CD14-positive monocyte (primary cell): ENCODE results near the gene OXCT2. TPM values are rescaled to one million over a fixed set of nuclear protein-coding genes. Genes with fewer than 3 reads are reported as not detected.
"Not testable (repeated sequence)": the region's sequence is repeated elsewhere in the genome, so short reads cannot be mapped to it uniquely, and the experiment has no call there.

Experiments used
- DNase-seq, 3 donors: peaks; one replicate each; pipeline ENCODE4 v3.0.0-alpha.2; 2011 to 2022
- H2AFZ ChIP-seq: 2 replicates; pipeline ENCODE4 v1.6.0; 2012; ENCODE audit warnings: mild to moderate bottlenecking, low read depth, low read length, inconsistent platforms; ENCODE audit not compliant: insufficient read depth, poor library complexity, severe bottlenecking
- H3K27ac ChIP-seq, 2 donors: 1 replicate in 1 of 2; 2 replicates in 1 of 2; pipeline ENCODE4 v1.5.1; 2012 to 2013; ENCODE audit warnings: low read length in 2 of 2, control low read depth in 1 of 2, inconsistent platforms in 1 of 2, low read depth in 1 of 2, mild to moderate bottlenecking in 1 of 2
- H3K27me3 ChIP-seq, 2 donors: one replicate each; pipeline versions ENCODE4 v1.6.0 to v1.6.1; 2011 to 2013; ENCODE audit warnings: low read length in 2 of 2; ENCODE audit not compliant: control insufficient read depth in 2 of 2, insufficient read depth in 2 of 2
- H3K36me3 ChIP-seq, 2 donors: replicated peaks in 1 of 2; 1 replicate in 1 of 2; 2 replicates in 1 of 2; pipeline versions ENCODE4 v1.5.1 to v1.6.1; 2012 to 2013; ENCODE audit warnings: low read length in 2 of 2, control low read depth in 1 of 2, inconsistent platforms in 1 of 2, mild to moderate bottlenecking in 1 of 2; ENCODE audit not compliant: insufficient read depth in 2 of 2, control insufficient read depth in 1 of 2
- H3K4me1 ChIP-seq, 2 donors: 1 replicate in 1 of 2; 2 replicates in 1 of 2; pipeline versions ENCODE4 v1.5.1 to v1.6.1; 2012 to 2013; ENCODE audit warnings: low read length in 2 of 2, control low read depth in 1 of 2, inconsistent platforms in 1 of 2, mild to moderate bottlenecking in 1 of 2, moderate library complexity in 1 of 2; ENCODE audit not compliant: insufficient read depth in 2 of 2, control insufficient read depth in 1 of 2
- H3K4me2 ChIP-seq: replicated peaks from 2 replicates; pipeline ENCODE3; 2012; ENCODE audit warnings: low read length, moderate library complexity, mild to moderate bottlenecking; ENCODE audit not compliant: poor library complexity, severe bottlenecking; ENCODE audit errors: extremely low read depth
- H3K4me3 ChIP-seq, 3 experiments: fragments of 200-600 bp in 1 of 3; sonication (generic) in 1 of 3; replicated peaks in 1 of 3; 1 replicate in 2 of 3; 2 replicates in 1 of 3; pipeline ENCODE4 v1.5.1; 2011 to 2013; ENCODE audit warnings: low read length in 3 of 3, mild to moderate bottlenecking in 3 of 3, control low read depth in 2 of 3, low read depth in 2 of 3, inconsistent platforms in 1 of 3, moderate library complexity in 1 of 3
- H3K79me2 ChIP-seq: 2 replicates; pipeline ENCODE4 v1.6.0; 2012; ENCODE audit warnings: mild to moderate bottlenecking, control low read depth, inconsistent platforms, low read length, moderate library complexity; ENCODE audit not compliant: insufficient read depth
- H3K9ac ChIP-seq: 2 replicates; pipeline ENCODE4 v1.6.0; 2017; ENCODE audit warnings: low read length, mild to moderate bottlenecking; ENCODE audit not compliant: insufficient read depth, poor library complexity, severe bottlenecking
- H3K9me3 ChIP-seq, 2 donors: replicated peaks in 1 of 2; 1 replicate in 1 of 2; 2 replicates in 1 of 2; pipeline versions ENCODE4 v1.5.1 to v1.6.1; 2012 to 2013; ENCODE audit warnings: low read length in 2 of 2, control low read depth in 1 of 2; ENCODE audit not compliant: control insufficient read depth in 1 of 2, insufficient read depth in 1 of 2
- H4K20me1 ChIP-seq: 2 replicates; pipeline ENCODE4 v1.6.0; 2012; ENCODE audit warnings: mild to moderate bottlenecking, low read length, control low read depth, moderate library complexity; ENCODE audit not compliant: insufficient read depth
- H3K27ac Mint-ChIP-seq, 7 donors: one replicate each; pipeline ENCODE4 v1.8.0; 2020; ENCODE audit warnings: mild to moderate bottlenecking in 7 of 7, mixed read lengths in 7 of 7, moderate library complexity in 6 of 7, inconsistent platforms in 2 of 7
- H3K27me3 Mint-ChIP-seq, 3 donors: one replicate each; pipeline ENCODE4 v1.8.0; 2021 to 2022; ENCODE audit warnings: low read depth in 3 of 3, mild to moderate bottlenecking in 3 of 3, mixed read lengths in 3 of 3, moderate library complexity in 3 of 3, inconsistent platforms in 1 of 3
- H3K36me3 Mint-ChIP-seq, 2 donors: one replicate each; pipeline ENCODE4 v1.8.0; 2020; ENCODE audit warnings: mixed read lengths in 2 of 2, inconsistent platforms in 1 of 2, mild to moderate bottlenecking in 1 of 2
- H3K4me1 Mint-ChIP-seq: one replicate; pipeline ENCODE4 v1.8.0; 2020; ENCODE audit warnings: mild to moderate bottlenecking, mixed read lengths
- H3K4me3 Mint-ChIP-seq, 2 donors: one replicate each; pipeline ENCODE4 v1.8.0; 2020; ENCODE audit warnings: mild to moderate bottlenecking in 2 of 2, mixed read lengths in 2 of 2, moderate library complexity in 1 of 2
- H3K9me3 Mint-ChIP-seq, 7 donors: one replicate each; pipeline ENCODE4 v1.8.0; 2020 to 2022; ENCODE audit warnings: mixed read lengths in 7 of 7, mild to moderate bottlenecking in 6 of 7, moderate library complexity in 6 of 7, inconsistent platforms in 2 of 7
- WGBS: methylation state at CpG from one replicate; pipeline ENCODE4 v1.1.5; 2013; ENCODE audit warnings: missing lambda C conversion rate; ENCODE audit not compliant: insufficient coverage; 5-methylcytosine and 5-hydroxymethylcytosine counted together
- intact Hi-C, 2 donors: fragments of 100-400 bp; cut with micrococcal nuclease; formaldehyde crosslinking; loops; one replicate each; pipeline versions ENCODE4 v1.15.0 to v1.15.1; 2023
- polyA plus RNA-seq, 3 donors: library from polyadenylated mRNA; depleted of rRNA in 1 of 3; unstranded in 2 of 3; stranded (reverse) in 1 of 3; fragments of 300-500 nt in 2 of 3; fragments of >200 nt in 1 of 3; fragmentation: Illumina TruSeq in 2 of 3; gene quantifications; 1 replicate in 2 of 3; 2 replicates in 1 of 3; pipeline ENCODE4 v1.2.3, GENCODE V29; 2012 to 2021
- TF ChIP-seq, protein P1 (sequence below): fragments of 200-600 bp; IDR thresholded peaks from one replicate; pipeline ENCODE4 v1.8.0; 2022; ENCODE audit warnings: antibody characterized with exemption, mild to moderate bottlenecking

The OXCT2 gene
- polyA plus RNA-seq, 3 donors = 0.16 to 1.4 (median 0.38) TPM

DNA sequence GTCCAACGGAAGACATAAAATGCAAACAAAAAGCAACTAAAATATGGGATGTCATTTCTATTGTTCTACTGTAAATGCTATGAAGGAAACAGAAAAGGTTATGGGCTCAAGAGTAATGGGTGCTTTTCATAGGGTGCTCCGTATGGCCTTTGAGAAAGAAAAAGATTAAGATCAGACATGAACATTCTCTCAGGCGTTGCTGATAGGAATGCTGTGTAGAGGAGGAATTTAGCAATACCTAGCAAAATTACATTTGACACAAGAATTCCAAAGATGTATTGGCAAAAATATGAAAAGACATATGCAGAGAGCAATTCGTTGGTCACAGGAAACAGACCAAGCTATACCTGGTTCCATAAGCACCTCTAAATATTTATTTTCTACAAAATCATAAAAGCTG is 5.7 kb upstream of the OXCT2 start:
- no peaks in the 10 kb centered on the region for H3K9me3 ChIP-seq
- H3K27me3 ChIP-seq = no peaks in the 10 kb centered on the region
- Mint-ChIP-seq H3K4me3 (no peak overlapping the region), H3K27ac (no peak overlapping the region), H3K9me3 (no peaks in the 10 kb centered on the region), H3K4me1 (peaks cover 14% of the 10 kb centered on the region), H3K27me3 (peaks cover 0 to 8% (median 2%) of the 10 kb centered on the region in 3 donors), H3K36me3 (peaks cover 3 to 6% of the 10 kb centered on the region in 2 donors)
- H3K79me2 ChIP-seq = no peaks in the 10 kb centered on the region
- H3K4me2 ChIP-seq = no peak overlapping the region
- no peak for DNase-seq
- no peak overlapping the region for H3K9ac ChIP-seq
- no peaks in the 10 kb centered on the region for H3K36me3 ChIP-seq
- no peaks in the 10 kb centered on the region for H4K20me1 ChIP-seq
- no peak overlapping the region for H2AFZ ChIP-seq
- intact Hi-C loops = no loop called here
- 78% methylated on average over 1 of the region's 4 CpGs for WGBS
- H3K4me1 ChIP-seq = peaks cover 4 to 12% of the 10 kb centered on the region in 2 donors
- TF ChIP-seq, protein P1, sequence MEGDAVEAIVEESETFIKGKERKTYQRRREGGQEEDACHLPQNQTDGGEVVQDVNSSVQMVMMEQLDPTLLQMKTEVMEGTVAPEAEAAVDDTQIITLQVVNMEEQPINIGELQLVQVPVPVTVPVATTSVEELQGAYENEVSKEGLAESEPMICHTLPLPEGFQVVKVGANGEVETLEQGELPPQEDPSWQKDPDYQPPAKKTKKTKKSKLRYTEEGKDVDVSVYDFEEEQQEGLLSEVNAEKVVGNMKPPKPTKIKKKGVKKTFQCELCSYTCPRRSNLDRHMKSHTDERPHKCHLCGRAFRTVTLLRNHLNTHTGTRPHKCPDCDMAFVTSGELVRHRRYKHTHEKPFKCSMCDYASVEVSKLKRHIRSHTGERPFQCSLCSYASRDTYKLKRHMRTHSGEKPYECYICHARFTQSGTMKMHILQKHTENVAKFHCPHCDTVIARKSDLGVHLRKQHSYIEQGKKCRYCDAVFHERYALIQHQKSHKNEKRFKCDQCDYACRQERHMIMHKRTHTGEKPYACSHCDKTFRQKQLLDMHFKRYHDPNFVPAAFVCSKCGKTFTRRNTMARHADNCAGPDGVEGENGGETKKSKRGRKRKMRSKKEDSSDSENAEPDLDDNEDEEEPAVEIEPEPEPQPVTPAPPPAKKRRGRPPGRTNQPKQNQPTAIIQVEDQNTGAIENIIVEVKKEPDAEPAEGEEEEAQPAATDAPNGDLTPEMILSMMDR = no peak
- no peak overlapping the region for H3K4me3 ChIP-seq
- H3K27ac ChIP-seq = no peak overlapping the region

DNA sequence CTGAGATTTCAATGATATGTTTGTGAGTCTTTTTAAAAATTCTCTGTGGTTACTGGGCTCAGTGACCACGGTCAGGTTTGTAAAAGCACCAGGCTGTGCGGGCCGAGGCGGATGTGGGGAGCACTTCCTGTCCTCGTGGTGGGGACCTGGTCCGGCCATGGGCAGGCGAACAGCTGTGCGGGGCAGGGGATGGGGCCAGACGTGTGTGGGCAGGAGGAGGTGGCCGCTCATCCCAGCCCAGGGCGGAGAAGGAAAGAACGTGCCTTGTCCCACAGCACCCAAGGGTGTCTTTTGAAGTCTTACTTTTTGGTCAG is 5.2 kb upstream of the OXCT2 start:
- H3K9ac ChIP-seq = no peak overlapping the region
- no peaks in the 10 kb centered on the region for H3K79me2 ChIP-seq
- H3K4me1 Mint-ChIP-seq = peaks cover 14% of the 10 kb centered on the region
- H2AFZ ChIP-seq = no peak overlapping the region
- H4K20me1 ChIP-seq = no peaks in the 10 kb centered on the region
- intact Hi-C loops = no loop called here
- no peaks in the 10 kb centered on the region for H3K36me3 ChIP-seq
- peak overlapping the region in 1 of 2 donors; percentile 1 for H3K4me3 Mint-ChIP-seq
- DNase-seq = no peak
- H3K9me3 ChIP-seq = no peaks in the 10 kb centered on the region
- peaks cover 4 to 12% of the 10 kb centered on the region in 2 donors for H3K4me1 ChIP-seq
- peaks cover 3 to 6% of the 10 kb centered on the region in 2 donors for H3K36me3 Mint-ChIP-seq
- no peaks in the 10 kb centered on the region for H3K9me3 Mint-ChIP-seq
- H3K27ac ChIP-seq = no peak overlapping the region
- TF ChIP-seq, protein P1 = no peak
- peaks cover 0 to 8% (median 3%) of the 10 kb centered on the region in 3 donors for H3K27me3 Mint-ChIP-seq
- no peaks in the 10 kb centered on the region for H3K27me3 ChIP-seq
- peak overlapping the region in 1 of 7 donors; percentile 65 for H3K27ac Mint-ChIP-seq
- H3K4me3 ChIP-seq = no peak overlapping the region
- 21% methylated on average over 10 of the region's 12 CpGs for WGBS
- no peak overlapping the region for H3K4me2 ChIP-seq

DNA sequence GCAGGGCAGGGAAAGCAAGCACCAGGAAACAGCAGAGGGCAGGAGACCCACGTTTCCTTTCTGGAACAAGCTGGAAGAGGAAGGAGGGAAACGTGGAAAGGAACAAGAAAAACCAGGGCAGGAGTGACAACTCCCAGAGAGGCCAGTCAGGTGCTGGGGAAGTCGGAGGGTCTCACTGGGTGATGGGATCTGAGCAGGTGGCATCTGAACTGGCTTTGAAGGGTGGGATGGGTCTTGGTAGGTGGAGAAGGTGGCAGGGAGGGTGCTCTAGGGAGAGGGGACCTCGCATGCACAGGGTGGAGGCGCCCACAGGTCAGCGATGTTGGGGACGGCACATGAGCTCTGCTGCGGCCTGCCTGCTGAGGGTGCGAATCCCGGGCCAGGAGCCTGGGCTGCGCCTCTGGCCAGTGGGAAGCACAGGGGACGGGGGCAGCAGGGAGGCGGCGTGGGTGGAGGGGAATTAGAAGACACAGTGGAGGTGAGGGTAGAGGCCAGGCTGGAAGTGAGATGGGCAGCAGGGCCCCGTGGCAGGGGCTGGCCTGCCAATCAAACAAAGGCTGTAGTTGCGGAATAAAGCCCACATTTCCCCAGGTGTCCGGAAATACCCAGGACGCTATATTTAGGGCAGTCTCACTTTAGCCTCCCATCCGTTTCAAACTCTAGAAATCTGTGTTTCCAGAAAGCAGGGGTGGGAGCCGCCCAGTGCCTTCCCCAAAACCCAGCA is 4.7 kb upstream of the OXCT2 start:
- peaks cover 4 to 12% of the 10 kb centered on the region in 2 donors for H3K4me1 ChIP-seq
- H3K27me3 ChIP-seq, H2AFZ ChIP-seq, H3K4me3 ChIP-seq, H3K27ac ChIP-seq, H3K27ac Mint-ChIP-seq, H4K20me1 ChIP-seq, H3K36me3 ChIP-seq, H3K4me2 ChIP-seq, H3K27me3 Mint-ChIP-seq, H3K79me2 ChIP-seq, H3K9me3 ChIP-seq, H3K36me3 Mint-ChIP-seq, DNase-seq, intact Hi-C loops, H3K9ac ChIP-seq, H3K9me3 Mint-ChIP-seq: not testable (repeated sequence)
- WGBS = 60% methylated on average over 2 of the region's 20 CpGs
- Mint-ChIP-seq H3K4me1 (peaks cover 14% of the 10 kb centered on the region), H3K4me3 (peak overlapping the region in 1 of 2 donors; percentile 1)
